Stimulated activated CD8-positive, alpha-beta memory T cell treated with anti-CD3 and anti-CD28 coated beads, Interleukin-7, amount 100 ng/mL, for 24 hours (primary cell): ENCODE results near the gene PROX2.

Experiments
- DNase-seq: peaks from one replicate; pipeline ENCODE4 v3.0.0-alpha.2; 2020; ENCODE audit warnings: low read depth

PROX2 gene

GRCh38 chr14:74843653-74844052 is 32.3 kb downstream of the PROX2 start:
- DNase-seq: no peak

- no peak for DNase-seq
Measured at GRCh38 chr14:74841230-74842207, 34.4 kb downstream of the PROX2 start.

- no peak for DNase-seq
Measured at GRCh38 chr14:74840603-74841030, 35.3 kb downstream of the PROX2 start.

GRCh38 chr14:74838166-74838565 is 37.8 kb downstream of the PROX2 start:
- no peak for DNase-seq

GRCh38 chr14:74836251-74836960 is 39.5 kb downstream of the PROX2 start:
- no peak for DNase-seq

GRCh38 chr14:74835645-74836250 is 40.2 kb downstream of the PROX2 start:
- DNase-seq: no peak

- DNase-seq: no peak
Measured at GRCh38 chr14:74834692-74835392, 41.1 kb downstream of the PROX2 start.

- DNase-seq: no peak
Measured at GRCh38 chr14:74832849-74833248, 43.1 kb downstream of the PROX2 start.

GRCh38 chr14:74829251-74829650 is 46.7 kb downstream of the PROX2 start:
- no peak for DNase-seq

- DNase-seq: no peak
Measured at GRCh38 chr14:74826574-74826973, 49.4 kb downstream of the PROX2 start.
